GM20000 (cell line): ENCODE results near the gene CRB2.

Source experiments
- DNase-seq: peaks from one replicate; pipeline ENCODE4 v3.0.0; 2012; ENCODE audit warnings: low spot score
- TF ChIP-seq, protein P1 (sequence below): IDR thresholded peaks from 2 replicates; pipeline ENCODE4 v1.5.1; 2012; ENCODE audit warnings: mild to moderate bottlenecking, control low read depth; ENCODE audit errors: extremely low read depth, missing control alignments

The CRB2 gene

DNA sequence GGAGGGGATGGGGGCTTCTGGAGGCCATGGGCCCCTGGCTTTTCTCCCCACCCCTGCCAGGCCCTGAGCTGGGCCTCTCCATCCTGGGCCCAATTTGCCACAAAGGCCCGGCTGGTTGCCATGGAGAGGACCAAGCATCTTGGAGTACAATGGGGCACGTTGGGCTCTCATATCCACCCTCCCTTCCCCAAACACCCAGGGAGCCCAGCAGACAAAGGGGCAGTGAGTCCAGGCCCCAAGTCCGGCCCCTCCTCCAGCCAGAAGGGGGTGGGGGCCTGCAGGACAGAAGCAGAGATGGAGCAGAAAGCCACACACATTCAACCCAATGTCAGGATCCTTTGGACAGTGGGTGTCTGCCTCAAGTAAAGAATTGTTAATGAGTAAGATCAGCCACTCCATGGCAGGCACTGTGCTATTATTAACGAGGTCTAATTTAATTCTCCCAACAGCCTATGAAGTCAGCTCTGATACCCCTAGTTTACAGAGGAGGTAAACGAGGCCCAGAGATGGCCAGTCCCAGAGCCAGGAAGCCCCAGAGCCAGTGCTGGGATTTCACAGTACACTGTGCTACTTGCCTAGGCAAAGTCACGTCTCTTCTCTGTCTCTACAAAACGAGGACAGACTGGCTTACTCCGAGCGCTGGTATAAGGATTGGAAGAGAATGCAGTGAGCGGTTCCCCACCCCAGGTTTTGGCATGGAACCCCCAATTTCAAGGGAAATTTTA lies 2.3 kb downstream of the CRB2 start:
- no peak for DNase-seq

DNA sequence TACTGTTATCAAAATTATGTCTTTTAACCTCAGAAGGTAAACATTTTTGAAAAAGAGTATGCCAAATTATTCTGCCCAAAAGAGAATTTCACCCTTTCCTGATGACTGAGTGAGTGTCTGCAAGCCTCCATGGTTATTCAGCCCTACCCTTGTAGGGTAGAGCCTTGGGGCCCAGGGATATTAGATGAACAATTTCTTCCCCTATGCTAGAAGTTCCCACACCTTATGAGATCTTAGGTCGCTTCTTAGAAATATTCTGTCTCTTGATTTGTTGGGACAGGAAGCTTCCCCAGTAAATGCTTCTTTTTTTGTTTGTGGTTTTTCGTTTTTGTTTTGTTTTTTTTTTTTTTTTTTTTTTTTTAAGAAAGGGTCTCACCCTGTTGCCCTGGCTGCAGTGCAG lies 3.1 kb downstream of the CRB2 start:
- TF ChIP-seq, protein P1, sequence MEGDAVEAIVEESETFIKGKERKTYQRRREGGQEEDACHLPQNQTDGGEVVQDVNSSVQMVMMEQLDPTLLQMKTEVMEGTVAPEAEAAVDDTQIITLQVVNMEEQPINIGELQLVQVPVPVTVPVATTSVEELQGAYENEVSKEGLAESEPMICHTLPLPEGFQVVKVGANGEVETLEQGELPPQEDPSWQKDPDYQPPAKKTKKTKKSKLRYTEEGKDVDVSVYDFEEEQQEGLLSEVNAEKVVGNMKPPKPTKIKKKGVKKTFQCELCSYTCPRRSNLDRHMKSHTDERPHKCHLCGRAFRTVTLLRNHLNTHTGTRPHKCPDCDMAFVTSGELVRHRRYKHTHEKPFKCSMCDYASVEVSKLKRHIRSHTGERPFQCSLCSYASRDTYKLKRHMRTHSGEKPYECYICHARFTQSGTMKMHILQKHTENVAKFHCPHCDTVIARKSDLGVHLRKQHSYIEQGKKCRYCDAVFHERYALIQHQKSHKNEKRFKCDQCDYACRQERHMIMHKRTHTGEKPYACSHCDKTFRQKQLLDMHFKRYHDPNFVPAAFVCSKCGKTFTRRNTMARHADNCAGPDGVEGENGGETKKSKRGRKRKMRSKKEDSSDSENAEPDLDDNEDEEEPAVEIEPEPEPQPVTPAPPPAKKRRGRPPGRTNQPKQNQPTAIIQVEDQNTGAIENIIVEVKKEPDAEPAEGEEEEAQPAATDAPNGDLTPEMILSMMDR = no peak
- no peak for DNase-seq

More for the DNA sequence above, 2.3 kb downstream of the CRB2 start:
- TF ChIP-seq, protein P1 = no peak

DNA sequence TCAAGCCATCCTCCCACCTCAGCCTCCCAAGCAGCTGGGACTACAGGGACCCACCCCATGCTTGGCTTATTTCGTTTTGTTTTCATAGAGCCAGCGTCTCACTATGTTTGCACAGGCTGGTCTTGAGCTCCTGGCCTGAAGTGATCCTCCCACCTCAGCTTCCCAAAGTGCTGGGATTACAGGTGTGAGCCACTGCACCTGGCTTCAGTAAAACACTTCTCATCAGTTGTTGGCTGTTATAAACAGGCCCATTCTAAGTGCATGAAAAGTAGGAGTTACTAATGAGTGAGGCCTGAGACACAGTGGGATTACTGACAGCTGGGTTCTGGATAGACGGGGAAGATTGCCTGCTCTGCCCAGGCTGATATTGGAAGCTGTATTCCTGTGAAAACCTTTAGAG lies 3.5 kb downstream of the CRB2 start:
- DNase-seq = no peak
- TF ChIP-seq, protein P1 = no peak

DNA sequence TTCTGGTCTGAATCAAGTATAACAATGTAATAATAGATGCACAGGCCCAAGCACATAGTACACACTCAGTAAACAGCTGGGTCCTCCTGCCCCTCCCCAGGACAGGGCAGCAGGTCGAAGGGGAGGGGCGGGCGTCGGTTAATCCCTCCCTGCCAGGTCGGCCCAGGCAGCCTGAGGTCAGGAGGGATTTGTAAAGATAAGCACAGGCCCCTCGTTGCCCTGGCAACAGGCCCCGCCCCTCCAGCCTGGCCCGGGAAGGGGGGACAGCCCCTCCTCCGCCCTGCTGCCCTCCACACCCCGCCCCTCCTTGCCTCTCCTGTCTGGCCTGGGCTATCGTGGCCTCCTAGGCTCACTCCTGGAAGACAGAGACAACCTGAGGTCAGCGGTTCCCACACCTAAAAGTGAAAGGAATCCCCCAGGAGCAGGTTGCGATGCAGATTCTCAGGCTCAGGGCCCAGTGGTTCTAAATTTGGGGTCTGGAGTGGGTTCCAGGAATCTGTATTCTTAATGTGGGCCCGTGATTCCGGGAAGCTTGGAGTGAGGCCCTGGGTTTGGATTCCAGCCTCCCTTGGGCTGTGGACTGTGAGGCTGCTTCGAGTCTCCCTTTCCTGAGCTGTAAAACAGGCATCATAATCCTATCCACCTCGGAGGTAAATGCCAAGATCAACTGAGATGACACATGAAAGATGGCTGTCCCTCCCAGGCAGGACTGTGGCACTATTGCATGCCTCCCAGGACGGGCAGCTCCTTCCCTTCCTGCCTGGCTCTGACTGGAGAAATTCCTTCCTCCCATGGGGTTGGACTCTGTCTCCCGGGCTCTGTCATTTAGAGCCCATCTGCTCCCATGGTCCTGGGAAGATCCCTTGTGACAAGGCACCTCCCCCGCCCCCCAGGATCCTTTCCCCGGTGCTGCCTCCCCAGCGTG lies 4.4 kb downstream of the CRB2 start:
- TF ChIP-seq, protein P1 = no peak
- DNase-seq = peak; percentile 87

DNA sequence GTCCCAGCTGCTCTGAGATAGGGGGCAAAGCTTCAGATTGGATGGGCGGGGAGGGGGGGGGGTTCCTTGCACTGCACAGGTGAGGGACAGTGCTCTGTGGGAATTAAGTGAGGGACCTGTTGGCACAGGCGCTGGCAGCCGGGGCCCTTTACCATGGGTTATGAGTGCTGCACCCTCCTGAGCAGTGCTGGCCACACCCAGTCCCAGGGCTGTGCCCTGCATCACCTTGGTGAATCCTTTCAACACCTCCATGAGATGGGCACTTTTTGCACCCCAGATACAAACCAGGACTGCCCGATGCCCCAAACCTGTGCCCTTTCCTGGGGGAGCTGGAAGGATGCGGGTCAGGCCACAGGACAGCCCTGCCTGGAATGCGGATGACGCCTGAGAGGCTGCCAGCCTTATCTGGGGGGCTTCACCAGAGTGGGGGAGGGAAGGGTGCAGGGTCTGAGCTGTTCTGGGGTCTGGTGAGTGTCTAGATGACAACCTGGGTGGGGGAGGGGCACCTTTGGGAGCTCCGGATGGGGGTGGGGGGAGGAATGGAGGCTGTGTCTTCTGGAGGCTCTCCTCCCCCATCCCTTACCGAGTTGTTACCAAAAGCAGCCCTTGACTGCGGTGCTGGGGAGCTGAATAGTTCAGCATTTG lies 5.2 kb downstream of the CRB2 start:
- no peak for DNase-seq
- TF ChIP-seq, protein P1 = no peak

DNA sequence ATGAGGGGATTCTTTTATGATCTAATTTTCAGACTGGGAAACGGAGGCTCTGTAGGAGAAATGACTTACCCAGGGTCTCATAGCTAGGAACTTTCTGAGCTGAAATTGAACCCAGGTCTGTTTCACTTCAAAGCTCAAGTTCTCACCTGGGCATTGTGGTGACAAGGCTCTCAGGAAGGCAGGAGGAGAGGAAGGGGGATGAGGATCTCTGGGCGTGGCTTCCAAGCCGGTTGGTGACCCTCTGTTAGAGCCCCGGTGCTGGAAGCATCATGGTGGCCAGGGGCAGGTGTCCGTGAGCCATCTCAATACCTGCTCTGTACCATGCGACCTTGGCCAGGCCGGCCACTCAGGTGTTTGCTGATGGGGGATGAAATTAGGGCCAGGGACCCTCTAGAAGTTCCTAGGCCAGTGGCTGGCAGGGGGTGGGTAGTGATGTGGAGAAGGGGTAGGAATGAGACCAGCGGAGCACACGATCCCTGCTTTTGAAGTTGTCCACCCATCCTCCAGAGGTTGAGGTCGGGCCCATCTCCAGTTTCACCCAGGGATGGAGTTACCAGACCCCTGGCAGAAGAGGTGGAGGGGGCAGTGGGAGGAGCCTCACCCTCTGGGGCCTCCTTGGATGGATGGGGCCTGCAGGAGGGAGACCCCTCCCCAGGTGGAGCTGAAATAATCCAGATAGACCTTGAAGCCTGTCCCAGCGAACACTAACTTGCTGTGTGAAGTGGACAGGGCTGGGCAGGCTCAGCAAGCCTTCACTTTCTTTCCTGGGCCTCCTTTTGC lies 5.9 kb downstream of the CRB2 start:
- DNase-seq = no peak
- TF ChIP-seq, protein P1 = no peak
